ENCODE results near the gene INHBC.

Gene INHBC

DNA sequence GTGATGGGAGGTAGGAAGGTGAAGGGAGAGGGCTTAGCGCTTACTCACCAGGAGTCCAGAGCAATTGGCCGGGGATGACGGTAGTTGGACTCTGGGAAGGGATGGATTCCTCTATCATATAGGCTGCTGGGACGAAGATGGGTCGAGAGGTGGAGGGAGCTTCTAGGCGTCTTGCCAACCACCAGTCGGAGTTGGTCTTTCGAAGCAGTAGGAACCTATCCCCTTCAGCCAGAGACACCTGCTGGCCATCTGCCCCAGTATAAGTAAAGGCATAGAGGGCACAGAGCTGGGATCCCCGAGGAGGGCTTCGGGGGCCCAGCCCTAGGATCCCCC is 44.4 kb downstream of the INHBC start:
- Histone ChIP-seq H2AFZ (no peak overlapping the region), H3K36me3 (ENCODE audit: control insufficient read depth, insufficient read depth, low read length) (no peaks in the 10 kb centered on the region), H3K27me3 (ENCODE audit: control insufficient read depth, insufficient read depth, low read length) (peaks cover 7% of the 10 kb centered on the region), H3K4me2 (ENCODE audit: low read length) (no peak overlapping the region), H3K4me1 (peaks cover 11% of the 10 kb centered on the region), H3K27ac (no peak overlapping the region), H3K4me3 (ENCODE audit: low read depth, low read length) (no peak overlapping the region), H3K9me3 (ENCODE audit: control insufficient read depth, low read length) (no peaks in the 10 kb centered on the region), H3K79me2 (no peaks in the 10 kb centered on the region), H3K9ac (no peak overlapping the region)
- TF ChIP-seq, protein P1, sequence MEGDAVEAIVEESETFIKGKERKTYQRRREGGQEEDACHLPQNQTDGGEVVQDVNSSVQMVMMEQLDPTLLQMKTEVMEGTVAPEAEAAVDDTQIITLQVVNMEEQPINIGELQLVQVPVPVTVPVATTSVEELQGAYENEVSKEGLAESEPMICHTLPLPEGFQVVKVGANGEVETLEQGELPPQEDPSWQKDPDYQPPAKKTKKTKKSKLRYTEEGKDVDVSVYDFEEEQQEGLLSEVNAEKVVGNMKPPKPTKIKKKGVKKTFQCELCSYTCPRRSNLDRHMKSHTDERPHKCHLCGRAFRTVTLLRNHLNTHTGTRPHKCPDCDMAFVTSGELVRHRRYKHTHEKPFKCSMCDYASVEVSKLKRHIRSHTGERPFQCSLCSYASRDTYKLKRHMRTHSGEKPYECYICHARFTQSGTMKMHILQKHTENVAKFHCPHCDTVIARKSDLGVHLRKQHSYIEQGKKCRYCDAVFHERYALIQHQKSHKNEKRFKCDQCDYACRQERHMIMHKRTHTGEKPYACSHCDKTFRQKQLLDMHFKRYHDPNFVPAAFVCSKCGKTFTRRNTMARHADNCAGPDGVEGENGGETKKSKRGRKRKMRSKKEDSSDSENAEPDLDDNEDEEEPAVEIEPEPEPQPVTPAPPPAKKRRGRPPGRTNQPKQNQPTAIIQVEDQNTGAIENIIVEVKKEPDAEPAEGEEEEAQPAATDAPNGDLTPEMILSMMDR (IDR thresholded peaks at IDR 0.05) = no peak

DNA sequence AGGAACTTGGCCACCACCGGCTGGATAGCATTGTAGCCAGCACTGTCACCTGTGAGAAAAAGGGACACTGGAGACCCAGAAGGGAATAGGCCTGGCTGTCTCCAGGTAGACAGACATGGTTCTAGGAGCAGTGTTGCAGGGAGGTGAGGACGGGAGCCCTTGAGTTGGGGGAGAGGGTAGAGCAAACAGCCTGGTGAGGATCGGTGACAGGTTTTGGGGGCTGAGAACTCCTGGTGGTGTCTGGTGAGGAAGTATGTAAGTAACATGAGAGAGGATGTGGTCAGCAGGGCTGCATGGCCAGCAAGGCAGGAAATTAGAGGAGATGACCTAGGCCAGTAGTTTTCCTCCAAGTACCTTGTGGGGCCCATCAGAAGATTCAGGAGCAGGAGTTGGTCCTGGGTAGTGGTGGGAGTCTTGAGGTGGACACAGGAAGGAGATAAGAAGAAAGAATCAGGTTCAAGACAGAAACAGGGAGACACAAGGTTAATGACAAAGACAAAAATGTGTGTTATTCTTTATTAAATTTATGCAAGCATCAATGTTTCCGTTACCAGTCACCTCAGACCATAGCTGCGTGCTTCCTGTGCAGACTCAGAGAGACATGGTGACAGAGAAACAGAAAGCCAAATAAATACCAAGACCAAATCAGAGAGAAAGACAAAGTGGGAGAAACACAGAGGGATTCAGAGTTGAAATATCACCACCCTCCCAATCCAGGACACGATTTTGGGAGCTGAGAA is 45.0 kb downstream of the INHBC start, which contains the start of gene ARHGAP9:
ARHGAP9 (minus strand) TSS at position 491 of the 740 bp plus-strand sequence; CDS start at position 31, 460 bp downstream.
- Histone ChIP-seq H3K4me1 (peaks cover 8% of the 10 kb centered on the region), H2AFZ (no peak within 1 kb of the TSS), H3K9ac (no peak within 1 kb of the TSS), H3K27ac (no peak within 1 kb of the TSS), H3K27me3 (ENCODE audit: control insufficient read depth, insufficient read depth, low read length) (peaks cover 7% of the 10 kb centered on the region), H3K4me3 (ENCODE audit: low read depth, low read length) (no peak within 1 kb of the TSS), H3K36me3 (ENCODE audit: control insufficient read depth, insufficient read depth, low read length) (no peaks in the 10 kb centered on the region), H3K79me2 (no peaks in the 10 kb centered on the region), H3K4me2 (ENCODE audit: low read length) (no peak within 1 kb of the TSS), H3K9me3 (ENCODE audit: control insufficient read depth, low read length) (no peaks in the 10 kb centered on the region)
- TF ChIP-seq, protein P1 (IDR thresholded peaks at IDR 0.05) = no peak

DNA sequence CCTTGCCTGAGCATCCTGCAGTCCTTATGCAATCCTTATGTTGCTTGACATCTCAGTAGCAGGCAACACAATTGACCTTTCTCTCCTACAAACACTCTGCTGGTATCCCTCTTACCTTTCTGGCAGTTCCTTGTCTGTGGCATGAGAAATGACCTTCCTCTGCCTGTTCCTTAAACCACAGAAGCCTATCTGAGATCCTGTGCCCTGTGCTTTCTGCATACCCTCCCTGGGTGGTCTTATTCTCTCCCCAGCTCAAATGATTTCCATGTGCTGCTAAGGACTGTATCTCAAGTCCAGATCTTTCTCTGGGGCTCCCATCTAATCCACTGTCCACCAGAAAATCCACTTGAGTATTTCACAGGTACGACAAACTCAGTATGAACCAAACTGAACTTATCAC is 47.1 kb downstream of the INHBC start:
- Histone ChIP-seq H3K9me3 (ENCODE audit: control insufficient read depth, low read length) (no peaks in the 10 kb centered on the region), H2AFZ (no peak overlapping the region), H3K36me3 (ENCODE audit: control insufficient read depth, insufficient read depth, low read length) (no peaks in the 10 kb centered on the region), H3K27me3 (ENCODE audit: control insufficient read depth, insufficient read depth, low read length) (no peaks in the 10 kb centered on the region), H3K27ac (no peak overlapping the region), H3K4me2 (ENCODE audit: low read length) (no peak overlapping the region), H3K79me2 (no peaks in the 10 kb centered on the region), H3K4me1 (no peaks in the 10 kb centered on the region), H3K9ac (no peak overlapping the region), H3K4me3 (ENCODE audit: low read depth, low read length) (no peak overlapping the region)
- TF ChIP-seq, protein P1 (IDR thresholded peaks at IDR 0.05) = no peak

DNA sequence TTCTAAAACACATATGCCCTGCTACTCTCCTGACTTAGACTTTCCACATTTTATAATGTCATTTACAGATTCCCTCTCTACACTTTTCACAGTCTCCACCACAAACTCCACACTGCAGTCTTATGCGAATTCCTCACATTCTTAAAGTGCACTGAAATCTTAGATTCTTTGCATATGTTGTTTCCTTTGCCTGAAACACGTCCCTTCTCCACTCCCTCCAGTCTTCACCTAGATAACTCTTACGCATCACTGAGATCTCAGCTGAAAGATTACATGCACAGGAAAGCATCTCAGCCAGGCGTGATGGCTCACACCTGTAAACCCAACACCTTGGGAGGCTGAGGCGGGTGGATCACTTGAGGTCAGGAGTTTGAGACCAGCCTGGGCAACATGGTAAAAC is 48.9 kb downstream of the INHBC start:
- peaks cover 2% of the 10 kb centered on the region for H3K79me2 ChIP-seq
- no peak overlapping the region for H3K4me3 ChIP-seq (ENCODE audit: low read depth, low read length)
- no peaks in the 10 kb centered on the region for H3K4me1 ChIP-seq
- no peak overlapping the region for H3K9ac ChIP-seq
- H2AFZ ChIP-seq = no peak overlapping the region
- TF ChIP-seq, protein P1 (IDR thresholded peaks at IDR 0.05) = no peak
- no peaks in the 10 kb centered on the region for H3K36me3 ChIP-seq (ENCODE audit: control insufficient read depth, insufficient read depth, low read length)
- H3K27me3 ChIP-seq (ENCODE audit: control insufficient read depth, insufficient read depth, low read length) = no peaks in the 10 kb centered on the region
- no peak overlapping the region for H3K27ac ChIP-seq
- H3K9me3 ChIP-seq (ENCODE audit: control insufficient read depth, low read length) = no peaks in the 10 kb centered on the region
- H3K4me2 ChIP-seq (ENCODE audit: low read length) = no peak overlapping the region

DNA sequence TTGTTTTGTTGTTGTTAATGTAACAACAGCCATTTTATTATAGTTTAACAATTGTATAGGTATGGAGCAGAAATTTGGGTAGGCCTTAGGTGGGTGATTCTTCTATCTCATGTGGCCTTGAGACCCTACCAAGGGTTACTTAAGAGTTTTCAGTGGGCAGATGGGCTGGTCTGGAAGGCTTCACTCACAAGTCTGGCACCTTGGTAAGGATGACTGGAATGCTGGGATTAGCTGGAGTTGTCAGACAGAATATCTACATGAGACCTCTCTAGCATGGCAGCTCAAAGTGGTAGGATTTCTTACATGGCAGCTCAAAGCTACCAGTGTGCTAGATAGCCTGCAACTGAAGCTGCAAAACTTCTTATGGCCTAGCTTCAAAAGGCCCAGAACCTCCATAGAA is 51.1 kb downstream of the INHBC start:
- no peak overlapping the region for H3K4me3 ChIP-seq (ENCODE audit: low read depth, low read length)
- no peak overlapping the region for H3K27ac ChIP-seq
- no peak overlapping the region for H3K4me2 ChIP-seq (ENCODE audit: low read length)
- no peaks in the 10 kb centered on the region for H3K27me3 ChIP-seq (ENCODE audit: control insufficient read depth, insufficient read depth, low read length)
- no peak overlapping the region for H3K9ac ChIP-seq
- no peaks in the 10 kb centered on the region for H3K9me3 ChIP-seq (ENCODE audit: control insufficient read depth, low read length)
- H2AFZ ChIP-seq = no peak overlapping the region
- peaks cover 8% of the 10 kb centered on the region for H3K79me2 ChIP-seq
- TF ChIP-seq, protein P1 (IDR thresholded peaks at IDR 0.05) = no peak
- H3K4me1 ChIP-seq = peaks cover 3% of the 10 kb centered on the region
- H3K36me3 ChIP-seq (ENCODE audit: control insufficient read depth, insufficient read depth, low read length) = no peaks in the 10 kb centered on the region
